Uterus (tissue), 4 donors: Measurements from ENCODE around the gene SESN2. TPM values are rescaled to one million over a fixed set of nuclear protein-coding genes. Genes with fewer than 3 reads are reported as not detected.
A peak's percentile ranks its signal among the peaks of the same experiment; 100 is the strongest.

Source experiments
- DNase-seq, 2 donors: peaks; one replicate each; pipeline ENCODE4 v3.0.0-alpha.2; 2019 to 2020
- H3K27ac ChIP-seq, 2 donors: fragments of 200-600 bp; sonication (generic); 1 replicate in 1 of 2; 2 replicates in 1 of 2; pipeline ENCODE4 v1.5.1; 2016 to 2018
- H3K27me3 ChIP-seq, 2 donors: fragments of 200-600 bp; sonication (generic); one replicate each; pipeline ENCODE4 v1.5.1; 2018 to 2019; ENCODE audit warnings: control low read depth in 1 of 2
- H3K36me3 ChIP-seq, 2 donors: fragments of 200-600 bp; sonication (generic); one replicate each; pipeline ENCODE4 v1.5.1; 2019; ENCODE audit warnings: control low read depth in 1 of 2
- H3K4me1 ChIP-seq, 2 donors: fragments of 200-600 bp; sonication (generic); one replicate each; pipeline ENCODE4 v1.5.1; 2018 to 2019; ENCODE audit warnings: control low read depth in 1 of 2
- H3K4me3 ChIP-seq, 2 donors: fragments of 200-600 bp; sonication (generic); 1 replicate in 1 of 2; 2 replicates in 1 of 2; pipeline ENCODE4 v1.5.1; 2018 to 2019; ENCODE audit warnings: mild to moderate bottlenecking in 1 of 2
- H3K9me3 ChIP-seq, 2 donors: fragments of 200-600 bp; sonication (generic); one replicate each; pipeline ENCODE4 v1.5.1; 2019; ENCODE audit warnings: control low read depth in 1 of 2
- POLR2A ChIP-seq, 2 donors: fragments of 450-650 bp; IDR thresholded peaks; one replicate each; pipeline ENCODE4 v1.6.1; 2016; ENCODE audit warnings: antibody characterized with exemption in 2 of 2, mild to moderate bottlenecking in 1 of 2, moderate library complexity in 1 of 2
- intact Hi-C: fragments of 100-400 bp; cut with DNase I; formaldehyde crosslinking; loops from one replicate; pipeline ENCODE4 v1.15.1; 2023; ENCODE audit warnings: low total_unique reads
- total RNA-seq, 4 donors: library from RNA; depleted of rRNA in 3 of 4; stranded (reverse); fragments of >200 nt in 3 of 4; gene quantifications; one replicate each; pipeline versions ENCODE4 v1.1.0 to v1.2.4, GENCODE V29; 2014 to 2023
- TF ChIP-seq, protein P1 (sequence below), 4 experiments: fragments of 200-600 bp in 2 of 4; fragments of 450-650 bp in 2 of 4; sonication (generic) in 2 of 4; IDR thresholded peaks; one replicate each; pipeline ENCODE4 v1.5.1; 2016 to 2019; ENCODE audit warnings: antibody characterized with exemption in 4 of 4, mild to moderate bottlenecking in 2 of 4, moderate library complexity in 1 of 4
- donor health status: DM: yes; HTN: yes; CAD: no.

The SESN2 gene
- total RNA-seq, 4 donors from 2014 or later = 4.9 to 15.9 (median 7.9) TPM

DNA sequence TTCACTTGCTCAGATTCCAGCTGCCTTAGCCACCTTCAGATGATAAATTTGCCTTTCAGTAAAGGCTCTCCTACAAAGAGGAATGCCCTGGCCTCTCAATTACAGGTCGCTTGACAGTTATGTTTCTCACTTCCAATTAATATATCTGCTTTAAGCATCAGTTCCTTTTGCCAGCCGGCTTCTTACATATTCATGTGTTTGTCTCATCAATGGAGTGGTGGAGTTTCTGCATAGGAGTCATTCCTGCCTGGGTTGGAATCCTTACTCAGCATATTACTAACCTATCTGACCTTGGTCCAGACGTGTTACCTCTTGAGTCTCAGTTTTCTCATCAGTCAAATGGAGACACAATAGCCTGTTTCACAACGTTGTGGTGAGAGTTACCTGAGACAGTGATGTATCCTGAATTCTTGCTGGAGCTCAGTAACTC is 9.4 kb upstream of the SESN2 start:
- Histone ChIP-seq H3K27me3 (no peaks in the 10 kb centered on the region), H3K4me3 (no peak overlapping the region), H3K9me3 (no peaks in the 10 kb centered on the region), H3K4me1 (peaks cover 5% of the 10 kb centered on the region in 2 donors), H3K36me3 (no peaks in the 10 kb centered on the region), H3K27ac (no peak overlapping the region)
- intact Hi-C loops = no loop called here
- TF ChIP-seq POLR2A (IDR thresholded peaks at IDR 0.05) = no peak
- TF ChIP-seq, protein P1, sequence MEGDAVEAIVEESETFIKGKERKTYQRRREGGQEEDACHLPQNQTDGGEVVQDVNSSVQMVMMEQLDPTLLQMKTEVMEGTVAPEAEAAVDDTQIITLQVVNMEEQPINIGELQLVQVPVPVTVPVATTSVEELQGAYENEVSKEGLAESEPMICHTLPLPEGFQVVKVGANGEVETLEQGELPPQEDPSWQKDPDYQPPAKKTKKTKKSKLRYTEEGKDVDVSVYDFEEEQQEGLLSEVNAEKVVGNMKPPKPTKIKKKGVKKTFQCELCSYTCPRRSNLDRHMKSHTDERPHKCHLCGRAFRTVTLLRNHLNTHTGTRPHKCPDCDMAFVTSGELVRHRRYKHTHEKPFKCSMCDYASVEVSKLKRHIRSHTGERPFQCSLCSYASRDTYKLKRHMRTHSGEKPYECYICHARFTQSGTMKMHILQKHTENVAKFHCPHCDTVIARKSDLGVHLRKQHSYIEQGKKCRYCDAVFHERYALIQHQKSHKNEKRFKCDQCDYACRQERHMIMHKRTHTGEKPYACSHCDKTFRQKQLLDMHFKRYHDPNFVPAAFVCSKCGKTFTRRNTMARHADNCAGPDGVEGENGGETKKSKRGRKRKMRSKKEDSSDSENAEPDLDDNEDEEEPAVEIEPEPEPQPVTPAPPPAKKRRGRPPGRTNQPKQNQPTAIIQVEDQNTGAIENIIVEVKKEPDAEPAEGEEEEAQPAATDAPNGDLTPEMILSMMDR (IDR thresholded peaks at IDR 0.05) = no peak
- no peak for DNase-seq

- intact Hi-C loops = no loop called here
- Histone ChIP-seq H3K36me3 (no peaks in the 10 kb centered on the region), H3K4me3 (no peak overlapping the region), H3K27ac (no peak overlapping the region), H3K4me1 (no peaks in the 10 kb centered on the region), H3K27me3 (no peaks in the 10 kb centered on the region), H3K9me3 (no peaks in the 10 kb centered on the region)
- no peak for DNase-seq
- no peak for TF ChIP-seq POLR2A (IDR thresholded peaks at IDR 0.05)
- TF ChIP-seq, protein P1 (IDR thresholded peaks at IDR 0.05) = no peak
Measured at GRCh38 chr1:28256197-28256827, 3.0 kb upstream of the SESN2 start.

DNA sequence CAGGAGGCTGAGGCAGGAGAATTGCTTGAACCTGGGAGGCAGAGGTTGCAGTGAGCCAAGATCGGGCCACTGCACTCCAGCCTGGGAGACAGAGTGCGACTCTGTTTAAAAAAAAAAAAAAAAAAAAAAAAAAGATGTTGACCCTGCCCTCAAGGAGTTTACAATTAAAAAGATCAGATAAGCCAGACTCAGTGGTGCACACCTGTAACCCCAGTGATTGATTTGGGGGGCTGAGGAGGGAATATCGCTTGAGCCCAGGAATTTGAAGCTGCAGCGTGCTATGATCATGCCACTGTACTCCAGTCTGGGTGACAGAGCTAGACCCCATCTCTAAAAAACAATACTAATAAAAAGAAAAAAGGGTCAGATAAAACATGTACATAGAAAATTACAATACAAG is 1.6 kb upstream of the SESN2 start:
- Histone ChIP-seq H3K4me1 (no peaks in the 10 kb centered on the region), H3K27ac (no peak overlapping the region), H3K9me3 (no peaks in the 10 kb centered on the region), H3K27me3 (no peaks in the 10 kb centered on the region), H3K4me3 (no peak overlapping the region), H3K36me3 (no peaks in the 10 kb centered on the region)
- intact Hi-C loops = no loop called here
- no peak for DNase-seq
- no peak for TF ChIP-seq POLR2A (IDR thresholded peaks at IDR 0.05)
- TF ChIP-seq, protein P1 (IDR thresholded peaks at IDR 0.05) = no peak

DNA sequence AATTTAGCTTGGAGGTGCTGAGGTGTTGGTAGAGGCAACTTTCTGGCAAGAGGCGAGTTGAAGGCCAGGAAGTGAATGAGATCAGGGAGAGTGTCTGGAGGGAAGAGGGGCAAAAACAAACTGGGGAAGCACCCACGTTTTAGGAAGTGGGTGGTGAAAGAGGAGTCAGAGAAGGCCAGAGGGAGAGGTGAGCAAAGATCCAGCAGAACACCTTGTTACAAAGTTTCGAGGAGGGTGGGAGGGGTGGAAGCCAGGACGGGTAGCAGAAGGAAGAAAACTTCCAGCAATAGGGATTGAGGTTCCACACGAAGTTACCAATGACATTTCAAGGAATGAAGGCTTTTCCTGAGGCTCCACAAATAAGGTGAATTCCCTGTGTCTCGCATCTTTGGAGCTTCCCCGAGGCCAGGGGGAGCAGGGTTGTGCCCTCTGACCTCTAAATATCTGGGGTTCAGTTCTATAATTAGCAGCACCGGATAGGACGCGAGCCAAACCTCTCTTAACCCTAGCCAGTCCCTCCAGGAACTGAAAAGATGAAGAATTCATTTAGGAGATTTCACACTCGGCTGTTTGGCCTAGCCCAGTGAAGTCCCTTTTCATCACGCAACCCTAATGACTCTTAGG is 578 bp upstream of the SESN2 start:
- peak overlapping the region; percentile 16 to 94 for H3K4me3 ChIP-seq
- no peak for DNase-seq
- no peaks in the 10 kb centered on the region for H3K36me3 ChIP-seq
- H3K4me1 ChIP-seq = no peaks in the 10 kb centered on the region
- H3K27me3 ChIP-seq = no peaks in the 10 kb centered on the region
- H3K27ac ChIP-seq = peak overlapping the region; percentile 50 to 69
- TF ChIP-seq POLR2A (IDR thresholded peaks at IDR 0.05) = no peak
- TF ChIP-seq, protein P1 (IDR thresholded peaks at IDR 0.05) = no peak
- H3K9me3 ChIP-seq = no peaks in the 10 kb centered on the region
- intact Hi-C loops = no loop called here
